Neural crest cell (in vitro differentiated cells): ENCODE results near the gene EIF6. TPM values are rescaled to one million over a fixed set of nuclear protein-coding genes. Genes with fewer than 3 reads are reported as not detected.

Source experiments
- DNase-seq: peaks from one replicate; pipeline ENCODE4 v3.0.0; 2021; ENCODE audit warnings: low read depth, mixed read lengths, low spot score
- H3K27ac Mint-ChIP-seq: one replicate; pipeline ENCODE4 v1.8.0; 2021; ENCODE audit warnings: mild to moderate bottlenecking, mixed read lengths; ENCODE audit not compliant: unreplicated experiment
- H3K27me3 Mint-ChIP-seq: 2 replicates; pipeline ENCODE4 v1.8.0; 2021; ENCODE audit warnings: low read depth, mild to moderate bottlenecking, mixed read lengths
- H3K36me3 Mint-ChIP-seq: 2 replicates; pipeline ENCODE4 v1.8.0; 2021; ENCODE audit warnings: low read depth, mild to moderate bottlenecking, mixed read lengths
- H3K4me1 Mint-ChIP-seq: 2 replicates; pipeline ENCODE4 v1.8.0; 2021; ENCODE audit warnings: mixed read lengths
- H3K4me3 Mint-ChIP-seq: one replicate; pipeline ENCODE4 v1.8.0; 2021; ENCODE audit warnings: mild to moderate bottlenecking, mixed read lengths
- H3K9me3 Mint-ChIP-seq: 2 replicates; pipeline ENCODE4 v1.8.0; 2021; ENCODE audit warnings: mixed read lengths
- total RNA-seq: library from RNA; stranded (reverse); gene quantifications from 2 replicates; pipeline ENCODE4 v1.2.1, GENCODE V29; 2021
- TF ChIP-seq, protein P1 (sequence below): fragments of 200-600 bp; sonication (generic); conservative IDR thresholded peaks from 2 replicates; pipeline ENCODE4 v1.5.0; 2021; ENCODE audit warnings: antibody characterized with exemption, mild to moderate bottlenecking

EIF6 gene
- total RNA-seq, 1 donor from 2014 or later, result 112 TPM

GRCh38 chr20:35232575-35232974, 52.0 kb downstream of the EIF6 start:
- H3K4me3 Mint-ChIP-seq, result no peak overlapping the region
- DNase-seq, result no peak
- H3K4me1 Mint-ChIP-seq, result no peaks in the 10 kb centered on the region
- TF ChIP-seq, protein P1, sequence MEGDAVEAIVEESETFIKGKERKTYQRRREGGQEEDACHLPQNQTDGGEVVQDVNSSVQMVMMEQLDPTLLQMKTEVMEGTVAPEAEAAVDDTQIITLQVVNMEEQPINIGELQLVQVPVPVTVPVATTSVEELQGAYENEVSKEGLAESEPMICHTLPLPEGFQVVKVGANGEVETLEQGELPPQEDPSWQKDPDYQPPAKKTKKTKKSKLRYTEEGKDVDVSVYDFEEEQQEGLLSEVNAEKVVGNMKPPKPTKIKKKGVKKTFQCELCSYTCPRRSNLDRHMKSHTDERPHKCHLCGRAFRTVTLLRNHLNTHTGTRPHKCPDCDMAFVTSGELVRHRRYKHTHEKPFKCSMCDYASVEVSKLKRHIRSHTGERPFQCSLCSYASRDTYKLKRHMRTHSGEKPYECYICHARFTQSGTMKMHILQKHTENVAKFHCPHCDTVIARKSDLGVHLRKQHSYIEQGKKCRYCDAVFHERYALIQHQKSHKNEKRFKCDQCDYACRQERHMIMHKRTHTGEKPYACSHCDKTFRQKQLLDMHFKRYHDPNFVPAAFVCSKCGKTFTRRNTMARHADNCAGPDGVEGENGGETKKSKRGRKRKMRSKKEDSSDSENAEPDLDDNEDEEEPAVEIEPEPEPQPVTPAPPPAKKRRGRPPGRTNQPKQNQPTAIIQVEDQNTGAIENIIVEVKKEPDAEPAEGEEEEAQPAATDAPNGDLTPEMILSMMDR, result no peak
- no peaks in the 10 kb centered on the region for H3K36me3 Mint-ChIP-seq
- peaks cover 46% of the 10 kb centered on the region for H3K27me3 Mint-ChIP-seq
- no peak overlapping the region for H3K27ac Mint-ChIP-seq
- no peaks in the 10 kb centered on the region for H3K9me3 Mint-ChIP-seq

Other genes with a start within 250 kb of the EIF6 start
- 94.0 and 96.2 TPM in 2 replicates for gene TRPC4AP, start 192.0 kb downstream of the EIF6 start, total RNA-seq
- 16.9 and 17.9 TPM in 2 replicates for gene EDEM2, start 137.4 kb downstream of the EIF6 start, total RNA-seq
- not detected in 2 replicates for gene PROCR, start 112.7 kb downstream of the EIF6 start, total RNA-seq
- 2.8 and 2.9 TPM in 2 replicates for gene MMP24, start 58.1 kb downstream of the EIF6 start, total RNA-seq
- 34.0 and 37.8 TPM in 2 replicates for gene MMP24OS, start 6.7 kb downstream of the EIF6 start, total RNA-seq
- gene FAM83C, start 7.7 kb upstream of the EIF6 start, total RNA-seq, result not detected in 2 replicates
- 58.4 and 67.0 TPM in 2 replicates for gene UQCC1, start 127.2 kb upstream of the EIF6 start, total RNA-seq
- gene GDF5, start 153.5 kb upstream of the EIF6 start, total RNA-seq, result 0.14 TPM in 1 of 2 replicates, not detected in the other
- gene CEP250, start 170.8 kb upstream of the EIF6 start, total RNA-seq, result 64.5 and 67.7 TPM in 2 replicates
- gene C20orf173, start 244.9 kb upstream of the EIF6 start, total RNA-seq, result not detected in 2 replicates